Stimulated activated CD4-positive, alpha-beta T cell treated with anti-CD3 and anti-CD28 coated beads, Interleukin-2, amount 100 ng/mL, for 4 hours (primary cell): ENCODE measurements around the gene MPRIP.

Experiments
- DNase-seq: peaks from one replicate; pipeline ENCODE4 v3.0.0-alpha.2; 2020; ENCODE audit warnings: low read depth

Gene MPRIP

DNA sequence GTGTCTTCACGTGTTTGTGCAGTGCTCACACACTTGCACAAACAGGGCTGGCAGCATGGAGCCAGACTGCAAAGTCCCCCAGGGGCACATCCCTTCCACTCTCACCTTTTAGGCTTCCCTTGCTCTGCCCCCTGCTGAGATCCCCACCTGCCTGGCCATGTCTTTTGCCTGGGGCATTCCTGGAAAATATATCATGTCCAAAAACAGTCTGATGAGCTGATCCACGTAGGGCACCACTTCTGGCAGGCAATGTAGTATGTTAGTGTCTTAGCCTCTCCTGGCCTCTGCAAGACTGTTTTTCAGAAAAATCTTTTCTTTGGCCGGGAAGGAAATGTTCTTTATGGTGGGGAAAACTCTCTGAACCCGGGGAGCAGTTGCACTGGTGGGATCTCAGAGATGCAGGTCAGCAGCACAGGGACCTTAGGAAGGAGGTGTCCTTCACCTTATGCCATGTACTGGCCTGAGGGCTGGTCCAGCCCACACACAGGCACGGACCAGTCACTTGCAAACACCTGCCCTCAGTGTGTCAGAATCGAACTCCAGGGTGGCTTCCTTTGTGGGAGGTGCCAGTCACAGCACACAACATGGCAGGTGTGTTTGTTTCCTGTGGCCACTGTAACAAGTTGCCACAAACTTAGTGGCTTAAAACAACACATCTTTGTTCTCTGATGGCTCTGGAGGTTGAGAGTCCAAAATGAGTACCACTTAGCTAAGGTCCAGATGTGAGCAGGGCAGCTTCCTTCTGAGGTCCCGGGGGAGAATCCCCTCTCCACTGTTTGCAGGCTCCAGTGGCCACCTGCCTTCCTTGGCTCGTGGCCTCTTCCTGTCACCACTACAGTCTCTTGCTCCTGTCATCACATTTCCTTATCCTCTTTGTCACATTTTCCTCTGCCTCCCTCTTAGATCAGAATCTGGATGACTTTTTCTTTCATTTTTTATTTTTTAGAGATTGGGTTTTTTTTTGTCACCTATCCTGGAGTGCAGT lies 46.6 kb downstream of the MPRIP start:
- no peak for DNase-seq

DNA sequence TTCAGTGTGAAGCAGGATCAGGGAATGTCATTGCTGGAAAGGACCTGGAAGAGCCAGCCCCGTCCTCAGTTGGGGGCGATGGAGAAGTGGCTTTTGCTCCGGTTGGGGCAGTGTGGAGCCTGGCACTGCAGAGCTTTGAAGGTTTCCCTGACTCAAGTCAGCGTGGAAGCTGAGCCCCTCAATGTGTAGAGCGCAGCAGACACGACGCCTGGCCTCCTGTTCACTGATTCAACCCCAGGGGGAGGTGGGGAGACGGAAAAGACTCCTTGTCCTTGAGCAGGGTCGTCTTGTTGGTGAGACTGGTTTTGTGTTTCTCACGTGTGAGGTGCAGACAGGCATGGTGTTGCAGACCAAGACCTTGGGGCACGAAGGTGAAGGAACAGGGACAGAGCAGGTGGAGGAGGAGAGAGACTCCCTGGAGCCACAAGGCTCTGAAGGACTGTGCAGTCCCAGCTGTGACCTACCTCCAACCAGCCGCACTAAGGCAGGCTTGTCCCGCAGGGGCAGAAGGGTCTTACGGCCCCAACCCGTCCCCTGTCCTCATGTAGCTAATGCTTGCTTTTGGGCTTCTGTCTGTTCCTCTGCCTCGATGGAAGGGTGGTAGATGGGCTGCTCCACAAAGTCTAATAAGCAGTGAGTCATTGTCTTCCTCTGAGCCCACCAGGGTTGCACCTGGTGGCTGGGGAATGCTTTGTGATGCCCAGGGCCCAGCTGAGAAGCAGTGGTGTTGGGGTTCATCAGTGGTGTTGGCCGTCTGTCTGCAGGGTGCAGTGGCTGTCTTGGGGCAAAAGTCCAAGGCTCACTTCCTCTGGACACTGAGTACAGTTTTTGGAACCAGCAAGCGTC lies 47.8 kb downstream of the MPRIP start:
- no peak for DNase-seq

DNA sequence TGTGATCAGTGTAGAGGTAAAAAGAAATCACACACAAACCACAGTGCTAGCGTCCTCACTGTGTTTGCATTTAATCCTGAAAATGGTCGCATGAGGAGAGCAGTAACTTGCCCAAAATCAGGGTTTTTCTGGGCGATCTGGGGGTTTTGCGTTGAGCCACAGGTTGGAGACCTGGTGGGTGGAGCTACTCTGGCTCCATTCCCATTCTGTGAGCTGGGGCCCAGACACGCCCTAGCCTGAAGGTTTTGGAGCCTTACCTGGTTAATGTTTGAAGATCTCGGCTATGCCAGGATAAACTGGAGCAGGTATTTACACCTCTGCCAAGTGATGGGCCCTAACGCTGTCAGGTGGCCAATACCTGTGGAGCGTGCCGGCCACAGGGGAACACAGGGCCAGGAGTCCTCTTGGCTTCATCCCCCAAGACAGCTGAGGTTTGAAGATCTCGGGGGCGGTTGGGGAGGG lies 48.4 kb downstream of the MPRIP start:
- DNase-seq, result no peak

DNA sequence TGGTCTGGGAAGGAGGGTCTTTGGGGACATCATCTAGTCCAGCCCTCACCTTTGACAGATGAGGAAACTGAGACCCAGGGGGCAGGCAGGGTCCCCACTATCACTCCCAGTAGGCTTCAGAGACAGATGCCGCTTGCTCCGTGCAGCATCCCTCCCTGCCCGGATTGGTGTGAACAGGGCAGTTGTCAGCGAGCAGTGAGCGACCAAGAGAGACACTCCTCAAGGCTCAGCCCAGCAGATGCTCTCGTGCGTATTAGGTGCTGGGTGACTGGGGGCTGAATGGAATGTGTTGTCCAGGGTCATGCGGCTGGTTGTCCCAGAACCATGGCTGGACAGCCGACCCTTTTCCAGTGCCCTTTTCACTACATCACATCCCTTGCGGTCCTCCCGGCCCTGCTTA lies 49.0 kb downstream of the MPRIP start:
- DNase-seq, result no peak

DNA sequence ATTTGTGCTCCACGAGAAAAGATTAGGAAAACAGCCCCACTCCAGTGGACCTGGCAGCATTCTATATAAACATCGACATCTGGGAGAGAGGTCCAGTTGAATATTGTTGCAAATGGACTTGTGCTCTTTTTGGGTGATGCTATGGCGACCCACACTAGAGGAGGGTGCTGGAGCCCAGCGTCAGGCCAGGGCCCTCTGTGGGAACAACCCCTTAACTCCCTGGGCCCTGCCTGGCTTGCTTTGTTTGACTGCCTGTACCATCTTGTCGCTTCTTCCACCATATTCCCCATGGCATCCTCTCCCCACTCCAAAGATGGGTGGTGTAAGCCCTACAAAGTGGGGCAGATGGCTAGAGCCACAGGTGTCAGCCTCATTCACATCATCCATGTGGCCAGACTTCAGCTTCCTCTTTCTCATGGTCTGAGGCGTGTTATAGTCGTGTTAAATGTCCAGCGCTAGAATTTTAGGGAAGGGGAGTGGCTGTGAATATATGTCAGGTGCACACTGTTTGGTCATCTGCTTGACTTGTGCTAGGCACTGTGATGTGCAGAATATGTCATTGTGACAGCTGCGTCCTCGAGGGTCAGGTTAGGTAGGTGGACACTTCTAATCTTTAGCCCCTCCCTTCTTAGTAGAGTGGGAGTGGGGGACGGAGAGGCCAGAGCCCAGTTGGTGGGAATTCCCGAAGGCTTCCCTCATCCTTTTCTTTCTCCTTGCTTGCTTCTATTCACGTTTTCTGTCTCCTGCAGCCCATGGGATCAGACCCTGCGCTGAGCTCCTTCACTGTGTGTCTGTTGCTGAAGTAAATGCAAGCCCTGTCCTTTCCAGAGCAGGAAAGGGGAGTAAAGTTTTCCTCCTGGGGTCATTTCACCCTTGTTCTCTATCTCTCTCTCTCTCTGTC lies 49.8 kb downstream of the MPRIP start:
- DNase-seq, result no peak

DNA sequence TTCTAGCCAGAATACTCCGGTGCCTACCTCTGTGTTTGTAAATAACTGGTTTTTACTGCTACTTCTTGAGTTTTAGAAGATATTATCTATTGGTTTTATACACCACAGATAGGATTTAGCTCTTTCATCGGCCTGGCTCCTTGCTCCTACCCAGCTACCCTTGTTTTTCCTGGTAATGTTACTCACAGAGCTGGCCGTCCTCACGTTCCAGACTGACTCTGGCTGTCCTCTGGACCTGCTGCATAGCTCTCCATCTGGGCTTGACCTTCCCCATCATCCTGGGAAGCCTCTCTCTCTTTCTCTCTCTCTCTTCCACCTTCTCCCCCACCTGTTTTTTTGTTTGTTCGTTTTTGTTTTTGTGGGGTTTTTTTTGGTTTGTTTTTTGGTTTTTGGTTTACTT lies 51.5 kb downstream of the MPRIP start:
- no peak for DNase-seq

DNA sequence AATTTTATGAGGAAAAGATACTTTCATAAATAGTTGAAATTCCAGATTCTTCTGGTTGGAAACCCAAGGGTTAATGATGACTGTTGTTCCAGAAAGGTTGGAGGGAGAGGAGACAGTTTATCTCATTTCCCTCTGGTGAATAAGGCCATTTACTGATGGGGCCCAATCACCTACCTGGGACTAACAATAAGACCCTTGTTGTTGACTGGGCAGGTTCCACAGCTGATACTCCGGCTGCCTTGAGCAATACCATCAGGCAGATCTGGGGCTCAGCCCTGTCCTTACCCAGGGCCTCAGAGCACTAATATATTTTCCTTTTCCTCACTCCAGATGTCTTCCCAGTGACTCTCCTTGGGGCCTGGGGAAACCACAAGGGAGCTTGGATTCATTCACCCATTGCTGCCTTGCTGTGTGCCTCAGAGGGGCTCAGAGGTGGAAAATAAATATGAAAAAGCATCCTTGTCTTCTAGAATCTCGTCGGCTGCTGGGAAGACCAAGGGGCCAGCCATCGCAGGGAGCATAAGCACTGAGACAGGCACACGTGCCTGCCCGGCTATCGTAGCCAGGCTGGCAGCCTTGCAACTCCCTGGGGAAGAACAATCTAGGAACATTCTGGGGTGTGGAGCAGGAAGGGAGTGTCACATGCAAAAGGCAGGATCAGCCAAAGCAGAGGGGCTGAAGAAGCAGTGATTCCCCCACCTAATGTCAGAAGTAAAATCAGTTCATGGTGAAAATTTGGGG lies 54.4 kb downstream of the MPRIP start:
- DNase-seq, result no peak

DNA sequence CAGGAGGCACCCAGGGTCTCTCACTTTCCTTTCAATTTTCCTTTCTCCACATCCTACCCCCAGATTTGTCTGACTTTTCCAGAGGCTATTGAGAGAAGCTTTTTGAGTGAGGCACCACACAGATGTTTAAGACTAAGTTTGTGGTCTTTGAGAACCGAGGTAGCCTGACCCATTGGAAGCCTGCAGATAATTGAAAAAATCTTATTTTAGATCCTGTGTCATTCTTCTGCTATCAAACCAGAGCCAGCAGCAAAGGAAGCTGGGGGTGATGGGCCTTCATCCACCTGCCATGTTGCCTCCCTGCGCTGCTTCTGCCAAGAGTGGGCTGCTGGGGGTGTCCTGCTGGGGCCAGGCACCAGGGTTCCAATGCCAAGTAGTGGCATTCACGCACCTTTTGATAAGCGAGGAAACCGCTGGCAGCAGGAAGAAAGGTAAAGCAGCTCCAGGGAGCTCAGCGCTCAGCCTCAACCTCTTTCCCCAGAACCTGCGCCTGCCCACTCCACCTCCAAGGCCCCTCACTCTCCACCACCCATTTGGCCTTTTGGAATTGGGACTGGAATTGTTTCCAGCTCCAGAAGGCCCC lies 55.6 kb downstream of the MPRIP start:
- DNase-seq, result no peak

DNA sequence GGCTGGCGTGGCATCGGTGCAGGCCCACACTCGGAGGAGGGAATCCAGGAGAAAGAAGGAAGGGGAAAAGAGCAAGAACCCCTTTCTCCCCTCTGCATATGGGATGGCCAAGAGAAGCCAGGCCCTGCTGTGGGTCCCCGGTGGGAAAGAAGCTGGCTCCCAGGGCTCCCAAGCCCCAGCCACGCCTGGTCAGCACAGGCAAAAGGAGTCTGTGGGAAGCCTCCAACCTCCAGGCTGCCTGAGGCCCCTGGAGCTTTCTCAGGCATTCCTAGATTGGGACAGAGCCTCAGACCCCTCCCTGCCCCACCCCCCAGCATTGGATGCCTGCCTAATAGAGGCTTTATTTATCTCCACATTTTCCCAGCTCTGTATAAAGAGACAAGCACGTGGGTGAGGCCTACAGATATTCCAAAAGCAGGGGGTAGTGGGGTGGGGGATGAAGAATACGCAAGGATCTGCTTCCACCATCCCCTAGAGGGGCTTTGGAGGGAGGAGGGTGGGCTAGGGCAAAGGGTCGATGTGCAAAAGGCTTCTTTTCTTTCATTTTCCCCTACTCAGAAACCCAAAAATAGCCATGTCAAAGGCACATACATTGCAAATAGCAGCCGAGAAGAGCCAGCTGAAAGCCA lies 56.4 kb downstream of the MPRIP start:
- DNase-seq, result no peak

DNA sequence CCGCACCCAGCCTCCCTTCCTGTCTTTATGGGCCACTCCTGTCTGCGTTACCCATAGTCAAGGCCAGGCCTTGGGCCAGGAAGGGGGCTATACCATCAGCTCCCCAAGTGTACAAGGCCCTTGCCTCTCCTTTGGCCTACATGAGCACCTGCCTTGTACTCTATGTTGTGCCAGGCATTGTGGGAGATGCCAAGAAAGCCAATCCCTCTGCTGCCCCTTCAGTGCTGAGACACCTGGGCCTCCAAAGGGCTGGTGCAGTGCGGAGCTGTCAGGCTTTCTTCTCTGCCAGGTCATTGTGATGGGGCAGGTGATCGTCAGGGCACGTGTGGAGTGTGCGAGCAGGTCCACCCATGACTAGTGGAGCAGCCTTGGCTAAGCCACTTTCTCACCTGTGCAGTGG lies 59.9 kb downstream of the MPRIP start:
- no peak for DNase-seq

DNA sequence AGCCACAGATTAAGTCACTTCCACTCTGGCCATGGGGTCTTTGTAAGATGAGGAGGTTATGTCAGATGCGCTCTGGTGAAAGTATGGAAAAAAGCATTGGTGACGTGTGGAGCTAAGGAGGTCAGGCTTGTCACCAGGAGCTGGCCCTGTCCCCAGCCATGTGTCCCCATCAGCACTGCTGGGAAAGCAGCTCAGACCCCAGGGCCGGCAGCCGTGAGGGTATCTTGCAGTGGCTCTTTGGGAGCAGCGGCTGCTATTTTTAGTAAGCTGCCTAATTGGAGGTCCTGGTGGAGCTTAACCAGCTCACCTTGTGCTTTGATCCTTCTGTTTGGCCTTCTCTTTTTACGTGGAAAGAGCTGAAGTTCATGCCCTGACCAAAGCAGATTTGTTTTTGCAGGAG lies 60.9 kb downstream of the MPRIP start:
- no peak for DNase-seq

DNA sequence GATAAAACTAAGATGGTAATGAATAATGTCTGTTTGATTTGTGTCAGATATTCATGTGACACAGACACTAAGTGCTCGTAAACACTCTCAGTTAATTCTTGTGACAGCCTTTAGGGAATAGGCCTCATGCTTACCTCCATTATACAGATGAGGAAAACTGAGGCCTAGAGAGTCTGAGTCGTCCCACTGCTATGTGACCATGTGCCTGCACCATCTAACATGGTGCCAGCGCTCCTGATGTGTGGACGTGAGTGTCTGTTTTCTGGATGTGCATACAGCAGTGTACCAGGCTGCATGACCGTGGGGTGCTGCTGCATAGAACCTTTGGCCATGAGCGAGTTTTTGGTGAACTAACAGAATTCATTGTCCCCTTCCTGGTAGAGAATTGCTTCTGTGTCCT lies 61.8 kb downstream of the MPRIP start:
- DNase-seq, result no peak

DNA sequence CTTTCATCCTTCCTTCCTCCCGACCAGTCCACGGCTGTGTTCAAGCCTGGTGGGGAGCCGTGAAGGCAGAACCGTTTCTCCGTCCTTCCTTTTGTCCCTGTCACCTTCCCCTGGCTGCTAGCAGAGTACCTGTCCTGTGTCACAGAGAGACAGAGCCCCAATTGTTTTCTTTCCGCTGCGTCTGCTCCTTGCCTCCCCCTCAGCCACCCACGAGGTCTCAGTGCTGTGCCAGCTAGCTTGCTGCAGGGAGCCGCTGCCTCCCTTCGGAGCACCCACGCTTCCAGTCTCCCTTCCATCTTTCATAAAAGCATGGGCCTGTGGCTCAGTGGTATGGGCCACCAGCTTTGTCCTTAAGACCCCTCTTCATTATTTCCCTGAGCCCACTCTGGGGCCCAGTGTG lies 62.2 kb downstream of the MPRIP start:
- DNase-seq, result no peak

DNA sequence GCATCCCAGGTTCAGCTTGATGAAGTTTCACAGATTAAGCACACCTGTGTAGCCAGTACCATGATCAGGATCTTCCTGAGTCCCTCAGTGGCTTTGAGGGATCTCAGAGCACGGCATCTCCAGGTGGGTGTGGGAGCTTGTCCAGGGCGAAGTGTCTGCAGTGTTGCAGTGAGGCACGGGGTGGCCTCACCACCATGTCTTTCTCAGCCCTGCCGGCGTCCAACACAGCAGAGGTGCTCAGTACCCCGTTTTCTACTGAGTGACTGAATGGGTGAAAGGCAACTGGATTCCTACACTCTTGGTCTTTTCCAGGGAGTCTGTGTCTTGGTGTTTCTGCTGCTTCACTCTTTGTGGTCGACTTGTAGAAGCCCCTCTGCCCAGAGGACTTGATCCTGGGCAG lies 63.7 kb downstream of the MPRIP start:
- no peak for DNase-seq

DNA sequence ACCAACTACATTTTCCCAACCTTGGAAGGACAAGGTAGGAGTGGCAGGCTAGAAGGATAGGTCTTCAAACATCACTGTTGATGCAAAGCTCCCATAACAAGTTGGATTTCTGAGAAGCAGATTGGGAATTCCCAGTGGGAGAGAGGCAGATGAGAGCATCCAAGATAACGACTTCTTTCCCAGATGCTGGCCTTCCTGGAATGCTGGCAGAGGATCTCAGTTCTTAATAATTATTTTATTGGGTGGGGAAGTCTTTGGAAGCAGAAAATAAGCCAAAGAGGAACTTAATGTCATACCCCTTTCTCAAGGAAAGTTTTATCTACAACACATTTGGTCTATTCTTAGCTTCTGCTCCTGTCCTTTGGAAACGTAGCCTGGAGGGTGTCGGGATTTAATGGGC lies 64.5 kb downstream of the MPRIP start:
- no peak for DNase-seq

DNA sequence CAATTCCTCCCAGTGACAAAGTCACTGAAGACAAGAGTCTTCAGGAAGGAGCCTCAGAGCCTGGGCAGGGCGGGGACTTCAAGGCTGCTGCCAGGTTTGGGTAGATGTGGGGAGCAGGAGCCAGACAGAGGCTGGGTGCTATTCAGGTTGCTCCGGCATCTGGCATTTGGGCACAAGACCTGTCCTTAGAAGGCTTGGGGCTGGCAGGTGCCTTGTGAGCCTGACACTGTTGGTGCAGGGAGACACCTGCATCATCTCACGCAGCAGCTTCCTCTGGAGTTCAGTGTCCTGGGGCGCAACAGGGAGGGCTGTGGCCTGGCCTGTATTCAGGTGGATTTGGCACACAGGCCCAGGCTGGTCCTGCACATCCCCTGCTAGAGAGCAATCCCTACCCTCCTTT lies 65.0 kb downstream of the MPRIP start:
- DNase-seq, result no peak

DNA sequence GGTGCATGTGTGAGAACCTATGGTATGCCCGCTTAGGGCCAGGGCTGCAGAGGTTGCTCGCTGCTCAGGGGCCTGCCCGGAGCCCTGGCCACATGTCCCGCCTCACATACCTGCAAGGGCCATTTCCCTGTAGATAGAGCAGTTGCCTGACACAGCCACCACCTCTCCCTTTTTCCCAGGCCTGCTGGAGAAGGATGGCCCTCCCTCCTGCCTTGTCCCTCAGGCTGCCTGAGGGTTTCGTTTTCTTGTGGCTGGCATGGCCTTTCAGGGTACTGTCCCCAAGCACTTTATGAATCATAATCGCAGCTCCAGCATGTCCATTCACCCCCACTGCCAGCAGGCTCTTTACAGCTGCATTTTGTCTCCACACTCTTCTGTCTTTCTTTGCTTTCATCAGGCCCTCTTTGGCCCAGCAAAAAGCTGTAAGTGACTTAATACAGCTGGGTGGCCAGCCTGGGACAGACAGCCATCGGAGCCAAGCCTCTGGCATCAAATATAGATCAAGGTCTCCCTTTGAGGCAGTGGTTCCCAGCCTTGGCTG lies 65.7 kb downstream of the MPRIP start:
- DNase-seq, result no peak

DNA sequence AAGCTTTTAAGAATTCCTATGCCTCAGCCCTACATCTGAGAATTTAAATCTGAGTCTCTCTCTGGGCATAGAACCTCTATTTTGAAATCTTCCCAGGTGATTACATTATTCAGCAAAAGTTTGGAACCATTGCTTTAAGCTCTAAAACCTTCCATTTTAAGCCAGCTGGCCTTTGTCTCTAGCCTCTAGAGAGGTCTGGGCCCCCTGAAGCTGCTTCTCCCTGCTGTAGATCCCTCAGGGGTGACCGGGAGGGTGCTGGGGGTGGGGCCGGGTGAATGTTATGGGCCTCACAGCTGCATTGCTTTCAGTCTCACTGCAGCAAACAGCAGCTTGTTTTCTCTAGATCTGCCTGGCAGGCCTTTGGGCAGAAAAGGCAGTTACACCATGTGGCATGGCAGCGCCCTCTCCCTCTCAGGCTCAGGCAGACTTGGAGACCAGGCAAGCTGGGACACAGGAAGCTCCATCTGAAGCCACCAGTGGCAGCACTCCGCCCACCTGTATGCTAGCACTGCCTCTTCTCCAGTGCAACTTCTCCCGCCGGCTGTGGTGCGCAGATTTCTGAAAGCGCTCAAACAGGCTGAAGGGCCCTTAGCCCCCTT lies 66.3 kb downstream of the MPRIP start:
- DNase-seq, result no peak

DNA sequence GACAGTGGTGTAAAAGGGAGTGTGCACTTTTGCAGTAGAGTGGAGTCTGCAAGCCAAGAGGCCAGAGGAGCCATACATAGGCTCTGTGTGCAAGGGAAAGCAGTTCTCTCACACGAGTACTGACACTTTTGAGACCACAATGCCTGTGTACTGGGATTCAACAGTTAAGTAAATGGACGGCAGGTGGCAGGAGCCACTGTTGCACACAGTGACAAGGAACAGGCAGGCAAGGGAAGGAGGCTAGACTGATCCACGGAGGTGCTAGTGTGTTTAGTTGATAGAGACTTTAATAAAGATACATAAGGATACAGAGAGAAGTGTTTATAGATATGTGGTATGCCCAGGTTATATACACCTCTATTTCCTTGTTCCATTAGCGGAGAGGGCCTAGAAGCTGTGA lies 67.0 kb downstream of the MPRIP start:
- DNase-seq, result no peak

DNA sequence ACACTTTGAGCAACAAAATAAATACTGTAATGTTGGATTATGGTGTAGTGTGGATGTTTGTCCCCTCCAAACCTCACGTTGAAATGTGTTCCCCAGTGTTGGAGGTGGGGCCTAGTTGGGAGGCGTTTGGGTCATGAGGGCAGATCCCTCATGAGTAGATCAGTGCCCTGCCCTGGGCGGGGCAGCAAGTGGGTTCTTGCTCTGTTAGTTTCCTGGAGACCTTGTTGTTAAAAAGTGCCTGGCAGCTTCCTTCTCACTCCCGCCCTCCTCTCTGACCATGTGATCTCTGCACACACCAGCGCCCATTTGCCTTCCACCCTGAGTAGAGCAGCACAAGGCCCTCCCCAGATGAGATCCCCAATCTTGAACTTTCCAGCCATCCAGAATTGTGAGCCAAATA lies 67.7 kb downstream of the MPRIP start:
- DNase-seq, result no peak
